HG03103 (cell line): ENCODE data around the gene RDM1.
"Not testable (repeated sequence)": the region's sequence is repeated elsewhere in the genome, so short reads cannot be mapped to it uniquely, and the experiment has no call there.

Experiments
- ATAC-seq: cut with Tn5 transposase; IDR thresholded peaks from one replicate; pipeline ENCODE4 v1.9.1; 2021; ENCODE audit warnings: low read depth; ENCODE audit not compliant: unreplicated experiment

Gene RDM1

GRCh38 chr17:35900708-35901480 is 29.7 kb downstream of the RDM1 start:
- ATAC-seq = no peak

- no peak for ATAC-seq
Observed at GRCh38 chr17:35900280-35900679, 30.3 kb downstream of the RDM1 start.

GRCh38 chr17:35898283-35899070 is 32.1 kb downstream of the RDM1 start:
- ATAC-seq = no peak

- not testable (repeated sequence) for ATAC-seq
Observed at GRCh38 chr17:35897772-35898171, 32.8 kb downstream of the RDM1 start.

GRCh38 chr17:35895636-35896587 is 34.7 kb downstream of the RDM1 start:
- ATAC-seq = no peak

- no peak for ATAC-seq
Observed at GRCh38 chr17:35894206-35894605, 36.4 kb downstream of the RDM1 start.

GRCh38 chr17:35893751-35894150 is 36.8 kb downstream of the RDM1 start:
- ATAC-seq = no peak

- no peak for ATAC-seq
Observed at GRCh38 chr17:35892091-35893035, 38.2 kb downstream of the RDM1 start.

GRCh38 chr17:35891269-35891668 is 39.3 kb downstream of the RDM1 start:
- ATAC-seq = no peak

- no peak for ATAC-seq
Observed at GRCh38 chr17:35890774-35891155, 39.8 kb downstream of the RDM1 start.

- ATAC-seq = no peak
Observed at GRCh38 chr17:35889818-35890773, 40.5 kb downstream of the RDM1 start.

- no peak for ATAC-seq
Observed at GRCh38 chr17:35889241-35889640, 41.3 kb downstream of the RDM1 start.

- peak; percentile 81 for ATAC-seq
Observed at GRCh38 chr17:35879773-35880654, 50.6 kb downstream of the RDM1 start, which contains the start of gene CCL5. CCL5 (minus strand) TSS chr17:35880360.

GRCh38 chr17:35878361-35878760 is 52.2 kb downstream of the RDM1 start:
- no peak for ATAC-seq

GRCh38 chr17:35877345-35878029 is 53.1 kb downstream of the RDM1 start:
- no peak for ATAC-seq

- no peak for ATAC-seq
Observed at GRCh38 chr17:35876534-35876933, 54.0 kb downstream of the RDM1 start.

- ATAC-seq = no peak
Observed at GRCh38 chr17:35875800-35876139, 54.8 kb downstream of the RDM1 start.
